Stomach smooth muscle (tissue), 2 donors: ENCODE data around the gene PTPRM.

Experiments
- H3K27ac ChIP-seq: one replicate; pipeline ENCODE4 v1.7.0; 2013; ENCODE audit warnings: mild to moderate bottlenecking, low read length, inconsistent platforms
- H3K27me3 ChIP-seq, 2 donors: one replicate each; pipeline ENCODE4 v1.7.0; 2013; ENCODE audit warnings: low read length in 2 of 2; ENCODE audit not compliant: insufficient read depth in 2 of 2, control insufficient read depth in 1 of 2
- H3K36me3 ChIP-seq, 2 donors: one replicate each; pipeline ENCODE4 v1.7.0; 2013; ENCODE audit warnings: low read length in 2 of 2; ENCODE audit not compliant: control insufficient read depth in 2 of 2, insufficient read depth in 2 of 2
- H3K4me1 ChIP-seq: one replicate; pipeline ENCODE4 v1.7.0; 2013; ENCODE audit warnings: low read length; ENCODE audit not compliant: control insufficient read depth, insufficient read depth
- H3K4me3 ChIP-seq, 2 donors: one replicate each; pipeline ENCODE4 v1.7.0; 2013; ENCODE audit warnings: low read length in 2 of 2
- H3K9ac ChIP-seq, 2 donors: one replicate each; pipeline ENCODE4 v1.7.0; 2013; ENCODE audit warnings: low read length in 2 of 2, mild to moderate bottlenecking in 1 of 2
- H3K9me3 ChIP-seq, 2 donors: one replicate each; pipeline ENCODE4 v1.7.0; 2013; ENCODE audit warnings: low read length in 2 of 2; ENCODE audit not compliant: control insufficient read depth in 2 of 2
- donor health status: healthy.
- donor health status: Pancreatic carcinoma.

The PTPRM gene

DNA sequence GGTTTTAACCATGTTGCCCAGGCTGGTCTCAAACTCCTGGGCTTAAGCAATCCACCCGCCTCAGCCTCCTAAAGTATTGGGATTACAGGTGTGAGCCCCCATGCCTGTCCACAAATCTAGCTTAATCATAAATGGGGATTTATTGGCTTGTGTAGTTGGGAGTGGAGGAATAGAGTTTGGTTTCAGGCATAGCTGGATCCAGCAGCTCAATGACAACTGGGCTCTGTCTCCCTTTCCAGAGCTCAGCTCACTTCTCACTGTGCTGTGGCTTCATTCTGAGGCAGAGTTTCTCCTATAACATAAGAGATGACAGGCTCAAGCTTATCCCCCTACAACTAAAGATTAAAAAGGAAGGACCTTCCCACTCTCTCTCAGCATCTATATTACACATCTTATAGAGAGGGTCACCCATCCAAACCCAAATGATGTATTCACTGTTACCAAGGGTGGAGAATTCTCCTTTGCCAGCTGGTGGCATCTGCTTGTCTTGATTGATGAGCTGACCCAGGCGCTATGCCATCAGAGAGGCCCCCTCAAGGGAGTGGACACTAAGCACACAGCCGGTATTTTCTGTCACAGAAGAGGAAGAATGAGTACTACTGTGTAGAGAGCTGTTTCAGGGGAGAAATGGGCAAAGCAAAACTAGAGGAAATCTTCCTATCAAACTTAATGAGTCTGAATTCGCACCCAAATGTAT is 280.4 kb downstream of the PTPRM start:
- no peaks in the 10 kb centered on the region for H3K4me1 ChIP-seq
- peaks cover 0 to 8% of the 10 kb centered on the region in 2 donors for H3K9me3 ChIP-seq
- no peak overlapping the region for H3K4me3 ChIP-seq
- H3K27ac ChIP-seq: no peak overlapping the region
- H3K9ac ChIP-seq: no peak overlapping the region
- H3K27me3 ChIP-seq: no peaks in the 10 kb centered on the region
- no peaks in the 10 kb centered on the region for H3K36me3 ChIP-seq

DNA sequence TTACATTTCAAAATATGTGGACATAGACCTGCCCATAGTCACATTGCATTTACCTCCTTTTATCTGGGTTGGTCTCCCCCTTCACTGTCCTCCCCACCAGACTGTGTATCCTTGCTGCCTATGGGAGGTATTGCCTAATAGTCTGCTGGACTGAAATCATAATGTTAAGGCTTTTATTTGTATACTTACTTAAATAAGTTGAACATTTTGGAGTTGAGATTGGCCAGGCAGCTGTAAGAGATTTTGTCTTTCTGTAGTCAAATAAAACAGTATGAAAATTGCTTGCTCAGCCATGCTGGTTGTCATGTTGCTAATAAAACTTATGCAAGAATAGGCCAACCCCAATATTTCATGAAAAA is 280.9 kb downstream of the PTPRM start:
- H3K9me3 ChIP-seq: peaks cover 0 to 8% of the 10 kb centered on the region in 2 donors
- H3K4me3 ChIP-seq: no peak overlapping the region
- no peak overlapping the region for H3K9ac ChIP-seq
- no peak overlapping the region for H3K27ac ChIP-seq
- H3K4me1 ChIP-seq: no peaks in the 10 kb centered on the region
- no peaks in the 10 kb centered on the region for H3K27me3 ChIP-seq
- H3K36me3 ChIP-seq: no peaks in the 10 kb centered on the region

DNA sequence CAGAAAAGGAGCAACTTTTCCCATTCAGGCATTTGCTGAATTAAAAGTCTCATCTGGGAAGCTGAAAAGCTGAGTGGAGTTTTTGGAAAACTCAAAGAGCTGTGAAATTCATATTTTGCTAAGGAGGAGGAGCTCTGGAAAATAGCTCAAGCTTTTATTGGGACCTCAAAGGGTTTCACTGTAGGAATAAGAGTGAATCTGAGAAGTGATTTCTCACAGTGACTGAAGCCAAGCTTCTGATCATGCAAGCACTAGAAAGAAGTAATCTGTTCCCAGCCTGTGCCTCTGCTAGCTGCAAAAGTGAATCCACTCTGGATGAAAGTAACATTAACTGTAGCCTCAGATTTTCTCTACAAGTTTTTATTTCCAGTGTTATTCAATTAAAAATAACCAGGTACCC is 283.3 kb downstream of the PTPRM start:
- H3K27ac ChIP-seq: no peak overlapping the region
- H3K9ac ChIP-seq: no peak overlapping the region
- no peaks in the 10 kb centered on the region for H3K36me3 ChIP-seq
- H3K27me3 ChIP-seq: no peaks in the 10 kb centered on the region
- peaks cover 5% of the 10 kb centered on the region for H3K4me1 ChIP-seq
- no peak overlapping the region for H3K4me3 ChIP-seq
- H3K9me3 ChIP-seq: no peaks in the 10 kb centered on the region

DNA sequence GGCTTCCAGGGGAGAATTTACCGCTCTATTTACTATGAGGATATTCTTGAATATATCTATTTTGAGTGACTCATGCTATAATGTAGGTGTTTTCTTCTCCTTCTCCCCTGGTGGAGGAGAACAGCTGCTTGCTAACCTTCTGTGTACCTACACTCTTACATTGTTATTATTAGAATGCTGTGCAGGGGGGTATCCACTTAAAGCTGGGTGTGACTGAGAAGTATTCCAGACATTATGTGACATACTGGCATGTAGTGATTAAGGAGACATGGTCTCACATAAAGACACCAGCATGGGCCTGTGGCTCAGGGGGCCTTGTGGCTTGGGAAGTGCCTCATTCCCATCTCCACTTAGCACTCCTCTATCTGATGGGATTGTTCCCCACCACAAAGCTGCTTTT is 287.9 kb downstream of the PTPRM start:
- Histone ChIP-seq H3K27ac (no peak overlapping the region), H3K9me3 (no peaks in the 10 kb centered on the region), H3K27me3 (no peaks in the 10 kb centered on the region), H3K4me3 (no peak overlapping the region), H3K4me1 (peaks cover 5% of the 10 kb centered on the region), H3K9ac (no peak overlapping the region), H3K36me3 (no peaks in the 10 kb centered on the region)

DNA sequence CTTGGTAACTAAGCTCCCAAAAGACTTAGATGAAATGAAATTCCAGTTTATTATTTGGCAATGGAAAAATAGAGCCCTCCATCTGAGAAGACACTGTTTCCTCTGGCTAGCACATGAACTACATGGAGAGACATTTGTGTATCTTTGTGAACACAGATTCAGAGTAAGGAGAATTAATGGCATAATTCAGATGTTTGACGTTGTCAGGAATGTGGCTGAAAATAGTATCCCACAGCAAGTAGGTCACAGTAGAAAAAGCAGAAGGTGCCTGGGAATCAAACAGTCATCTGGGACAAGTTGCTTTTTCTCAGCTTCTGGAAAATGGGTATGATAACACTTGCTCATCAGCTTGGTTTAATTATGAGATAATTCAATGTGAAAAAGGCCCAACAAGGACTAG is 288.6 kb downstream of the PTPRM start:
- Histone ChIP-seq H3K27me3 (no peaks in the 10 kb centered on the region), H3K9me3 (no peaks in the 10 kb centered on the region), H3K36me3 (no peaks in the 10 kb centered on the region), H3K9ac (no peak overlapping the region), H3K27ac (no peak overlapping the region), H3K4me1 (peaks cover 5% of the 10 kb centered on the region), H3K4me3 (no peak overlapping the region)

DNA sequence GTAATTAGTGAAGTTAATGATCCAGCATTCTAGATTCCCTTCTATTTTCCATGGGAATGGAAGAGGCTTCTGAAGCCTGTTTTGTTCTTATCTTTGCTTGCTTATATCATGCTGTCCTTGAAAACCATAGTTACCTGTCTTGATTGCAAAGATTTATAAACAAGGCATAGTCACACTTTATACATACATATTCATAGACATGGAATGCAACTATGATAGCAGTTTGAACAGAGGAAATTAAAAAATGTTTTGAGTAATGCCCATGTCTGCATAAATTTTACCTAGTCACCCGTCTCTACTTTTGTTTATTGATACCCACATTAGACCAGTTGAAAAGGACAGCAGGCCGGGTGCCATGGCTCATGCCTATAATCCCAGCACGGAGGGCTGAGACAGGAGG is 289.0 kb downstream of the PTPRM start:
- H3K9ac ChIP-seq: no peak overlapping the region
- peaks cover 5% of the 10 kb centered on the region for H3K4me1 ChIP-seq
- H3K36me3 ChIP-seq: no peaks in the 10 kb centered on the region
- H3K4me3 ChIP-seq: no peak overlapping the region
- H3K27me3 ChIP-seq: no peaks in the 10 kb centered on the region
- no peak overlapping the region for H3K27ac ChIP-seq
- H3K9me3 ChIP-seq: no peaks in the 10 kb centered on the region

DNA sequence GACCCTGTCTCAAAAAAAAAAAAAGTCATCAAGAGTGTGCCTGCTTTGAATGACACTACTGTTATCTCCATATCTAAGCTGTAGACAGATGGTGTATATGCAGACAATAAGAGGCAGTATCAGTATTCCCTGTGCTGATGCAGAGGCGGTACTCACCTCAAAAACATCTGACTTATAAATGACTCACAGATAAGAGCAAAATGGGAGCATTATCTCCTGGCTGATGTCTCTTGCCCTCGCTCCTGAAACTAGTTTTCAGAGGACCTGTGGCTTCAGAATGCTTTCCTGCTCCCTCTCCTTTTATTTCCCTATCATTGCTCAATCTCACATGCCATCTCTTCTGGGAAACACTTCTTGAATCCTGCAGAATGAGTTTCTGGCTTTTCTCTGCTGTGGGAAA is 289.6 kb downstream of the PTPRM start:
- Histone ChIP-seq H3K9ac (no peak overlapping the region), H3K27me3 (no peaks in the 10 kb centered on the region), H3K4me3 (no peak overlapping the region), H3K9me3 (no peaks in the 10 kb centered on the region), H3K36me3 (no peaks in the 10 kb centered on the region), H3K27ac (no peak overlapping the region), H3K4me1 (peaks cover 5% of the 10 kb centered on the region)

DNA sequence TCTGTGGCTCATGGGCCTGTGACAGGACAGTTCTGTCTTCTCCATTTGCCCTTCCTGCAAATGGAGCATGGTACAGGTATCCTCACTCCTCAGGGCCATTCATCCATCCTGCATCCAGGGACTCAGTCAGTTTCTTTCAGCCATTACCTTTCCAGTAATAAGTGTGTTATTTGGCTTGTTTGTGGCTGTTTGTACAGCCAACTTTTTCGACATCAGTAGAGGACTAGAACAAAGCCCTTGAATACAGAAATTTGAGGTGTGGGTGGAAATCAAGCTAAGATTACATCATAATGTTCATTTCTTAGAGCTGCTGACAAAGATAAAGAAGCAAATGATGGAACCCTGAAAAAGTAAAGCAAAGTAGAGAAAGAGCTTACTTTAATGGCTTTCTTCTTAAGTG is 290.4 kb downstream of the PTPRM start:
- no peak overlapping the region for H3K4me3 ChIP-seq
- H3K27ac ChIP-seq: no peak overlapping the region
- peaks cover 5% of the 10 kb centered on the region for H3K4me1 ChIP-seq
- no peak overlapping the region for H3K9ac ChIP-seq
- H3K9me3 ChIP-seq: no peaks in the 10 kb centered on the region
- H3K36me3 ChIP-seq: no peaks in the 10 kb centered on the region
- no peaks in the 10 kb centered on the region for H3K27me3 ChIP-seq

DNA sequence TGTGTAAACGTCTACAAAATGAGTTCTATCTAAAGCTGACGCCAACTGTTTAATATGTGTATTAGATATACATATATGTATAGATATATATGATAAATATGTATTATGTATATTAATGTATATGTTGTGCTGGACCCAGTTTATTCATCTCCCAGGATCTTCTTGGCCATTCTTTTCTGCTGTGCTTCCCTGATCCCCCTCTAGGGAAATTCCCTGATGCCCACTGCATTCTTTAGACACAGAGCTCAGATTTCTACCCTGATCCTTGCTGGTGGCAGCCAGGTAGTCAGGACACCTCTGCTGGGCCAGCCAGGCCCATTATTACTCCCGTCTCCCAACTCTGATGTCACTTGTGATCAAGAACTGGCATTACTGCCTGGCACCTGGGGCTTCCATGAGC is 292.0 kb downstream of the PTPRM start:
- H3K4me1 ChIP-seq: peaks cover 5% of the 10 kb centered on the region
- no peaks in the 10 kb centered on the region for H3K36me3 ChIP-seq
- no peak overlapping the region for H3K27ac ChIP-seq
- H3K4me3 ChIP-seq: no peak overlapping the region
- H3K27me3 ChIP-seq: no peaks in the 10 kb centered on the region
- H3K9ac ChIP-seq: no peak overlapping the region
- no peaks in the 10 kb centered on the region for H3K9me3 ChIP-seq

DNA sequence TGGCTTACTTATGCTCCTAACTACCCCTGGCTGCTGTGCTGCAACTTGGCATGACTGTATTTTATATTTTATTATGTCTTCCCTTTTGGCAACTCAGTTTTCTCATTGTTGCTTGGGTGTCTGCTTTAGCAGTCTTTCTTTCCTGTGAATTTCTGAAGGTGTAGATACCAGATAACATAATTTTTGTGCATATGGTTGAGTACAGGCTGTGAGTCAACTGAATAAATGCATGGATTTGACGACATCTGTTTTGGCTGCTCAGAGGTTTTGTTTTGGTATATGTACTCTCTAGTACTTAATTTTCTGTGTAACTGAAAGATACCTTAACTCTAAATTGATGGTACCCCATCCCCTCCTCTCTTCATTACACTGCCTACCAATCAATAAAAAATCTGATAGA is 303.1 kb downstream of the PTPRM start:
- H3K9me3 ChIP-seq: no peaks in the 10 kb centered on the region
- H3K36me3 ChIP-seq: no peaks in the 10 kb centered on the region
- no peak overlapping the region for H3K9ac ChIP-seq
- H3K27me3 ChIP-seq: no peaks in the 10 kb centered on the region
- H3K27ac ChIP-seq: no peak overlapping the region
- no peak overlapping the region for H3K4me3 ChIP-seq
- H3K4me1 ChIP-seq: no peaks in the 10 kb centered on the region

DNA sequence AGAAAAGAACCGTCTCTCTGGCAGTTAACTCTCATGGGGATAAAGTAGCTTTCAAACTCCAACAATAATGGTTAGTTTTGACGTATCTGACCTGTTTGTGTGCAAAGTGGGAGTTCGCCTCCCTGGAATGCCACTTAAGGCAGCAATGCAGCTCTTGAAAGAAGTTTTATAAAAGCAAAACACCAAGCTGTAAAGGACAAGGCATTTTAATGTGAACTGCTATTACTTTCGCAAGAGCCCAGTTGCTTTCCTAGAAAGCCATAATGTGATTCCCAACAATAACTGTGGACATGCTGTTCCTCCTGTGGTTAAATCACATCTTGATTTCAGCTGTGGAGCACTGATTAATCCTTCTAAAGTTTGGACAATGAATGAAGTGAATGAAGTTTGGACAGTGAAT is 303.7 kb downstream of the PTPRM start:
- H3K36me3 ChIP-seq: no peaks in the 10 kb centered on the region
- no peaks in the 10 kb centered on the region for H3K9me3 ChIP-seq
- no peaks in the 10 kb centered on the region for H3K4me1 ChIP-seq
- H3K27me3 ChIP-seq: no peaks in the 10 kb centered on the region
- H3K9ac ChIP-seq: no peak overlapping the region
- H3K27ac ChIP-seq: no peak overlapping the region
- H3K4me3 ChIP-seq: no peak overlapping the region
